GM19324 (cell line): ENCODE data around the gene ATG4D.
"Not testable (repeated sequence)": the region's sequence is repeated elsewhere in the genome, so short reads cannot be mapped to it uniquely, and the experiment has no call there.

Experiments
- ATAC-seq: cut with Tn5 transposase; IDR thresholded peaks from one replicate; pipeline ENCODE4 v1.9.1; 2021; ENCODE audit warnings: mild to moderate bottlenecking, moderate library complexity; ENCODE audit not compliant: unreplicated experiment, low FRiP score

ATG4D gene

DNA sequence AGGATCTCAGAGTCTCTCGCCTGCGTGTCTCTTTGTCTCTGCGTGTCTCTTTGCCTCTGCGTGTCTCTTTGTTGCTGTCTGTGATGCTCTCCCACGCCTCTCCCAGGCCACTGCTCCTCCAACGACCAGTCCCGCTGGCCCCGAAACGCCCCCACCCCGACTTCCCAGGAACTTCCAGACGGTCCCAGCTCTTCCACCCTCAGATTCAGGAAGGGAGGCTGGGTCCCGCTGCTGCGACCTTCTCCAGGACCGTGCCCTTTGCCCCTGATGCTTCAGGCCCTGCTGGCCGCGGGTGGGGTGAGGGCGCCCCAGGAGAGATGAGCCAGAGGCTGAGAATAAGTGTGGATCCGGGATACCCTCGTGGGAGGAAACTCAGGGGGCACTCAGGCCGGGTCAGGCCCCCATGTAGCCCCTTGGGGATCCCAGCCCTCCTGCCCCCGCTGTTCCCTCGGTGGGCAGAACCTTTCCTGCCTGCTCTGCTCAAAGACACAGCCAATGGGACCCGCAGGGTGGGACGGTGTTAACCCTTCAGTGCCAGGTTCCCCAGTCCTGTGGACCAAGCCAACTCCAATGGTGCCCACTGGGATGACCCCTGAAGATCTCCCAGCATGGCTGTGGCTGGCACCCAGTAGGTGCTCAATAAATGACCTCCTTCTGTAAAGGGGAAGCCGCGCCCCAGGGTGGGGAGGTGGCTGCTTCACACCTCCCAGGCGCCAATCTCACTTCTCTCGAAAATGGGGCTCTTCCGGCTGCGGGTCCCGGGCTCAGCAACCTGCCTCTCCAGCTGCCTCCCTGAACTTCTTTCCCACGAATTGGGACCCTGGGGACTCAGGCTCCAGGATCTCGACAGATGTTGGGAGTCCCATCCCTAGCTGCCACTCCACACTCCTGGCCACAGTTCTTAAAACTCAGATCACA, 25.0 kb upstream of the ATG4D start:
- no peak for ATAC-seq

GRCh38 chr19:10519421-10519820, 24.3 kb upstream of the ATG4D start:
- ATAC-seq = no peak

GRCh38 chr19:10520652-10521318, 22.9 kb upstream of the ATG4D start:
- no peak for ATAC-seq

DNA sequence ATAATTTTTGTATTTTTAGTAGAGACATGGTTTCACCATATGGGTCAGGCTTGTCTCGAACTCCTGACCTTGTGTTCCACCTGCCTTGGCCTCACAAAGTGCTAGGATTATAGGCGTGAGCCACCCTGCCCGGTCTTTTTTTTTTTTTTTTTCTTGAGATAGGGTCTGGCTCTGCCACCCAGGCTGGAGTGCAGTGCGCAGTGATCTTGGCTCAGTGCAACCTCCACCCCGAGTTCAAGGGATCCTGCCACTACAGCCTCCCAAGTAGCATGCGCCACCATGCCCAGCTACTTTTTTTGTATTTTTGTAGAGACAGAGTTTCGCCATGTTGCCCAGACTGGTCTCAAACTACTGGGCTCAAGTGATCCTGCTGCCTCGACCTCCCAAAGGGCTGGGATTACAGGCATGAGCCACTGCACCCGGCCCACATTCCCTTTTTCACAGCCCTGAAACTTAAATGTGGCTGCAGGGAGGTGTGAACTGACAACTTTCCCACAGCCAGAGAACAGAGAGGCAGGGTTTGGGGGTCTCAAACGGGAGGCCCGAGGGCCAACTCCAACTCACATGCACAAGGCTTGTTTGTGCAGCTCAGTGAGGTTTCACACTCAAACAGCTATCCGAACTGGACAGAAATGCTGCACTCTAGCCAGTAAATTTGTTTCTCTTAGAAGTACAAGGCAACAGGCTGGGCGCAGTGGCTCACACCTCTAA, 22.1 kb upstream of the ATG4D start:
- ATAC-seq = no peak

DNA sequence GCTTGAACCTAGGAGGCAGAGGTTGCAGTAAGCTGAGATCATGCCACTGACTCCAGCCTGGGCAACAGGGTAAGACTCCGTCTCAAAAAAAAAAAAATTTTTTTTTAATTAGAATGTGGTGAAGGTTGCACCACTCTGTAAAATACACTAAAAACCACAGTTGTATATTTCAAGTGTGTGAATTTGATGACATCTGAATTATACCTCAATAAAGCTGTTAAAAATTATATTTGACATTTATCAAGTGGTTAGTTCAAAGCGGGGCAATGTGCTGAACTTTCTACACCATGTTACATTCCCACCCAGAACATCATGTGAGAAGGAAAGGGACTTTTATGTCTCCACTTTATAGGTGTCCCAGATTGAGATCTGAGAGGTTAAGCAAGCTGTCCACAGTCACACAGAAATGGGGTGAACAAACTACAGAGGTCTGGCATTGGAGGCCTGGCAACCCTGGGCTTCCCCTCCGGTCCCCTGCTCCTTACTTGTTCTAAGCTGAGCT, 20.5 kb upstream of the ATG4D start:
- ATAC-seq = no peak

DNA sequence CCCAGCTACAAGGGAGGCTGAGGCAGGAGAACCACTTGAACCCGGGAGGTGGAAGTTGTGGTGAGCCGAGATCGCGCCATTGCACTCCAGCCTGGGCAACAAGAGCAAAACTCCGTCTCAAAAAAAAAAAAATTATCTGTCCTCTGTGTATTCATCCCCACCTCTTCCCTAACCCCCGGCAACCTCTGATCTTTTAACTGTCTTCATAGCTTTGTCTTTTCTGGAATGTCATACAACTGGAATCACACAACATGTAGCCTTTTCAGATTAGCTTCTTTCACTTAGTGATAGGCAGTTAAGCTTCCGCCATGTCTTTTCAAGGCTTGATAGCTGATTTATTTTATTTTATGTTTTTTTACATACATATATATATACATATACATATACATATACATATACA, 18.1 kb upstream of the ATG4D start:
- no peak for ATAC-seq

DNA sequence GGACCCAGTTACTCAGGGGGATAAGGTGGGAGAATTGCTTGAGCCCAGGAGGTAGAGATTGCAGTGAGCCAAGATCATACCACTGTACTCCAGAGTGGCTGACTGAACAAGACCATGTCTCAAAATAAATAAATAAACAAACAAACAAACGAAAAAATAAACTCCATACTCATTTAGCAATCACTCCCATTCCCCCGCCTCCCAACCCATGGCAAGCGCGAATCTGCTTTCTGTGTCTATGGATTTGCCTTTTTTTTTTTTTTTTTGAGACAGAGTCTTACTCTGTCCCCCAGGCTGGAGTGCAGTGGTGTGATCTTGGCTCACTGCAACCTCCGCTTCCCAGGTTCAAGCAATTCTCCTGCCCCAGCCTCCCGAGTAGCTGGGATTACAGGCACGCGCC, 16.8 kb upstream of the ATG4D start:
- ATAC-seq = not testable (repeated sequence)

GRCh38 chr19:10532457-10532856, 11.2 kb upstream of the ATG4D start:
- ATAC-seq = no peak

- ATAC-seq = no peak
Measured at GRCh38 chr19:10533646-10534386, 9.9 kb upstream of the ATG4D start.

GRCh38 chr19:10535613-10536012, 8.1 kb upstream of the ATG4D start:
- no peak for ATAC-seq

DNA sequence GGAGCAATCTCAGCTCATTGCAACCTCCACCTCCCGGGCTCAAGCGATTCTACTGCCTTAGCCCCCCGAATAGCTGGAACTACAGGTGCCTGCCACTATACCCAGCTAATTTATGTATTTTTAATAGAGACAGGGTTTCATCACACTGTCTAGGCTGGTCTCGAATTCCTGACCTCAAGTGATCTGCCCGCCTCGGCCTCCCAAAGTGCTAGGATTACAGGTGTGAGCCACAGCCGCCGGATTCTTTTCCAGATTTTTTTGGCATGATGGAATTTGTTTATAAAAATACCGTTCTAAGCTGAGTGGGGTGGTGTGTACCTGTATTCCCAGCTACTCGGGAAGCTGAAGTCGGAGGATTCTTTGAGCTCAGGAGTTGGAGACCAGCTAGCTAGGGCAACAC, 6.0 kb upstream of the ATG4D start:
- ATAC-seq = no peak

GRCh38 chr19:10538204-10538983, 5.3 kb upstream of the ATG4D start:
- ATAC-seq = no peak

DNA sequence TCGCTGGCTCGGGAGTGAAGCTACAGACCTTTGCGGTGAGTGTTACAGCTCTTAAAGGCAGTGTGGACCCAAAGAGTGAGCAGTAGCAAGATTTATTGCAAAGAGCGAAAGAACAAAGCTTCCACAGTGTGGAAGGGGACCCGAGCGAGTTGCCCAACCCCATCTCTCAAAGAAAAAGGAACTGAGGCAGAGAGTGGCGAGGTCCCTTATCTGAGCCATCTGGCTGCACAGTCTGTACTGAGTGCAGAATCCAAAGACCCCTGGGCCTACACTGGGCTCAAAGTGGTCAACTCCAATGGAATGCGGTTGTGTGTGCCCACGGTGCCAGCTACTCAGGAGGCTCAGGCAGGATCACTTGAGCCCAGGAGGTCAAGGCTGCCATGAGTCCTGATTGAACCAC, 4.7 kb upstream of the ATG4D start:
- not testable (repeated sequence) for ATAC-seq

DNA sequence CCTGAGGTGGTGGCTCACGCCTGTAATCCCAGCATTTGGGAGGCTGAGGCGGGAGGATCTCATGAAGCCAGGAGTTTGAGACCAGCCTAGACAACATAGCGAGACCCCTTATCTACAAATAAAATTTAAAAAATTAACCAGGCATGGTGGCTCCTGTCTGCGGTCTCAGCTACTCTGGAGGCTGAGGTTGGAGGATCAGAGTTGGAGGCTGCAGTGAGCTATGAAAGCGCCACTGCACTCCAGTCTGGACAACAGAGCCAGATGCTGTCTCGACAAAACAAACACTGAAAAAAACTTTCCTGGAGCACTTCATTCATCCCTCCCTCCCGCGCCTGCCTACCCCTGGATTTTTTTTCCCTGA, 665 bp upstream of the ATG4D start:
- no peak for ATAC-seq

- peak; percentile 8 for ATAC-seq
Measured at GRCh38 chr19:10544242-10544752, 593 bp downstream of the ATG4D start.

DNA sequence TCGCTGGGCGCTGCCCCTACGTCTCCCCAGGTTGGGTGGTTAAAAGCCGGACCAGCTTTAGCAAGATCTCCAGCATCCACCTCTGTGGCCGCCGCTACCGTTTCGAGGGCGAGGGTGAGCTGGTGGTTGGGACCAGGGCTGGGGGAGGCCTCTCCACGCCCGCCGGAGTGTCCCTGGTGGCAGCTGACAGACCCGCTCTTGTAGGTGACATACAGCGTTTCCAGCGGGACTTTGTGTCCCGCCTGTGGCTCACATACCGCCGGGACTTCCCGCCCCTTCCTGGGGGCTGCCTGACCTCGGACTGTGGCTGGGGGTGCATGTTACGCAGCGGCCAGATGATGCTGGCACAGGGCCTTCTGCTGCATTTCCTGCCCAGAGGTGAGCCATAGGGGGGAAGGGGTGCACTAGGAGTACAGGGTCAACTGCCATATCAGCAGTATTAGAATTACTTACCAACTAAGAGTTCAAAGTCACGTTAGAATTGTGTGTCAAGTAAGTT, 1.1 kb downstream of the ATG4D start:
- ATAC-seq = no peak

- ATAC-seq = no peak
Measured at GRCh38 chr19:10546817-10547216, 3.1 kb downstream of the ATG4D start.

DNA sequence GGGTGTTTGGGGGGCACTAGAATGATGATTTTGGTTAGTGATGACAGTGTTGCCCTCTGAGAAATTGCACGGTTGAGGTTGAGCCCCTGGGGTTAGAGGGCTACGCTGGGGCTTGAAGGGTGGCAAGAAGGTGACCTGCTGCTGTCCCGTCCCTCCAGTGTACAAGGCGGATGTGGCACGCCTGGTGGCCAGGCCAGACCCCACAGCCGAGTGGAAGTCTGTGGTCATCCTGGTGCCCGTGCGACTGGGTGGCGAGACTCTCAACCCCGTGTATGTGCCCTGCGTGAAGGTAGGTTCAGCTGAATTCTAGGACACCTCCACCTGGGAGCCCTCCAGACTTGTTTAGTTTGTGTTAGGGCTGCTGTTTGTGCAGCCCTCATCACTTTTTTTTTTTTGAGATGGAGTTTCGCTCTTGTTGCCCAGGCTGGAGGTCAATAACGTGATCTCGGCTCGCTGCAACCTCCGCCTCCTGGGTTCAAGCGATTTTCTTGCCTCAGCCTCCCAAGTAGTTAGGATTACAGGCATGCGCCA, 5.1 kb downstream of the ATG4D start:
- ATAC-seq = no peak

DNA sequence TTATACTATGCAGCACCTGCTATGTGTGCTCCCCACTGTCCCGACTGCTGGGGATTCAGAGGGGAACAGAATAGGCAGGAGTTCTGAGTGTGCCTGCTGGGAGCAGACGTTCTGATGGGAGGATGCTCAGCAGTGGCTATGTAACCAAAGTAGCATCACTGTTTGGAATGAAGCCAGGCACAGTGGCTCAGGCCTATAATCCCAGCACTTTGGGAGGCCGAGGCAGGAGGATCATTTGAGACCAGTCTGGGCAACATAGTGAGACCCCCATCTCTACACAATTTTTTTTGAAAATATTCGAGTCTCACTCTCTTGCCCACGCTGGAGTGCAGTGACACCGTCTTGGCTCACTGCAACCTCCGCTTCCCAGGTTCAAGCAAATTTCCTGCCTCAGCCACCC, 6.0 kb downstream of the ATG4D start:
- no peak for ATAC-seq
